SK-N-SH (cell line): ENCODE results near the gene DEPDC1B. TPM values are rescaled to one million over a fixed set of nuclear protein-coding genes. Genes with fewer than 3 reads are reported as not detected.

Experiments
- CTCF ChIA-PET: fragments of 300-600, 350-600 bp; formaldehyde crosslinking; extraction: SDS; loops from one replicate; lab custom pipeline; 2021; lab: Yijun Ruan, JAX
- POLR2A ChIA-PET: fragments of 350-600 bp; sonication (Branson Sonifier 250); formaldehyde crosslinking; extraction: SDS; loops from one replicate; lab custom pipeline; 2020; ENCODE audit warnings: antibody characterized with exemption, inconsistent platforms; lab: Yijun Ruan, JAX
- DNase-seq: peaks from one replicate; pipeline ENCODE4 v3.0.0; 2012
- H2AFZ ChIP-seq: fragments of 200-600 bp; sonication (generic); 2 replicates; pipeline ENCODE4 v1.8.1; 2016; ENCODE audit warnings: antibody characterized with exemption, mild to moderate bottlenecking, low read depth
- H3F3A ChIP-seq: fragments of 200-600 bp; sonication (generic); replicated peaks from 2 replicates; pipeline ENCODE3; 2016; ENCODE audit warnings: antibody characterized with exemption, mild to moderate bottlenecking; ENCODE audit not compliant: insufficient read depth
- H3K27ac ChIP-seq, 2 experiments: fragments of 200-500 bp in 1 of 2; fragments of 200-600 bp in 1 of 2; sonication (Bioruptor generic) in 1 of 2; sonication (generic), shearing (Covaris generic) in 1 of 2; 2 replicates each; pipeline versions ENCODE4 v1.5.1 to v1.6.1; 2014 to 2016; ENCODE audit warnings: low read depth in 2 of 2, inconsistent platforms in 1 of 2, low read length in 1 of 2, mild to moderate bottlenecking in 1 of 2, mixed read lengths in 1 of 2
- H3K27me3 ChIP-seq: fragments of 200-600 bp; sonication (generic), shearing (Covaris generic); 2 replicates; pipeline ENCODE4 v1.6.1; 2016; ENCODE audit warnings: mixed run types; ENCODE audit not compliant: insufficient read depth
- H3K36me3 ChIP-seq, 2 experiments: fragments of 200-500 bp in 1 of 2; fragments of 200-600 bp in 1 of 2; sonication (Bioruptor generic) in 1 of 2; sonication (generic) in 1 of 2; replicated peaks in 1 of 2; 2 replicates each; pipeline versions ENCODE3 to v1.5.1; 2014 to 2016; ENCODE audit warnings: low read length in 1 of 2, mild to moderate bottlenecking in 1 of 2; ENCODE audit not compliant: insufficient read depth in 2 of 2, control insufficient read depth in 1 of 2
- H3K4me1 ChIP-seq, 2 experiments: fragments of 200-500 bp in 1 of 2; fragments of 200-600 bp in 1 of 2; sonication (Bioruptor generic) in 1 of 2; sonication (generic), shearing (Covaris generic) in 1 of 2; 2 replicates each; pipeline versions ENCODE4 v1.5.1 to v1.6.1; 2014 to 2016; ENCODE audit warnings: low read depth in 1 of 2, low read length in 1 of 2, mixed run types in 1 of 2; ENCODE audit not compliant: insufficient read depth in 2 of 2, control insufficient read depth in 1 of 2
- H3K4me2 ChIP-seq: fragments of 200-600 bp; sonication (generic), shearing (Covaris generic); 2 replicates; pipeline ENCODE4 v1.6.1; 2017; ENCODE audit warnings: mixed run types
- H3K4me3 ChIP-seq, 2 experiments: fragments of 200-500 bp in 1 of 2; fragments of 200-600 bp in 1 of 2; sonication (Bioruptor generic) in 1 of 2; sonication (generic), shearing (Covaris generic) in 1 of 2; 2 replicates each; pipeline versions ENCODE4 v1.5.1 to v1.8.1; 2014 to 2016; ENCODE audit warnings: low read depth in 2 of 2, inconsistent platforms in 1 of 2, low read length in 1 of 2, mild to moderate bottlenecking in 1 of 2, mixed read lengths in 1 of 2, moderate library complexity in 1 of 2
- H3K79me2 ChIP-seq: fragments of 200-600 bp; sonication (generic); 2 replicates; pipeline ENCODE4 v1.8.1; 2017; ENCODE audit warnings: mild to moderate bottlenecking; ENCODE audit not compliant: insufficient read depth
- H3K9ac ChIP-seq: fragments of 200-600 bp; sonication (generic); 2 replicates; pipeline ENCODE4 v1.6.1; 2017; ENCODE audit warnings: mixed run types
- H3K9me2 ChIP-seq: fragments of 200-600 bp; sonication (generic); 2 replicates; pipeline ENCODE4 v1.6.1; 2017; ENCODE audit warnings: mixed run types
- H3K9me3 ChIP-seq: fragments of 200-600 bp; sonication (generic); 2 replicates; pipeline ENCODE4 v1.6.1; 2017; ENCODE audit warnings: mixed run types, mild to moderate bottlenecking, moderate library complexity
- H4K20me1 ChIP-seq: fragments of 200-600 bp; sonication (generic); 2 replicates; pipeline ENCODE4 v1.6.1; 2017; ENCODE audit warnings: mild to moderate bottlenecking, mixed run types; ENCODE audit not compliant: insufficient read depth
- ELF1 ChIP-seq: IDR thresholded peaks from 2 replicates; pipeline ENCODE4 v1.4.0; 2012
- EZH2phosphoT487 ChIP-seq: fragments of 200-600 bp; sonication (generic); IDR thresholded peaks from 2 replicates; pipeline ENCODE4 v1.6.1; 2017; ENCODE audit warnings: low read depth, mixed run types, mild to moderate bottlenecking, antibody characterized with exemption, moderate library complexity, borderline replicate concordance
- FOXM1 ChIP-seq: IDR thresholded peaks from 2 replicates; pipeline ENCODE4 v1.4.0; 2012; ENCODE audit warnings: low read depth, mild to moderate bottlenecking
- GABPA ChIP-seq: IDR thresholded peaks from 2 replicates; pipeline ENCODE4 v1.4.0; 2012; ENCODE audit warnings: low read depth, mild to moderate bottlenecking
- GATA2 ChIP-seq: sonication (generic); formaldehyde crosslinking; IDR thresholded peaks from 2 replicates; pipeline ENCODE4 v1.5.0; 2020; ENCODE audit warnings: mild to moderate bottlenecking, missing genetic modification reagents
- JUND ChIP-seq: IDR thresholded peaks from 2 replicates; pipeline ENCODE4 v1.4.0; 2012
- MAX ChIP-seq: IDR thresholded peaks from 2 replicates; pipeline ENCODE4 v1.4.0; 2012; ENCODE audit warnings: low read depth
- PBX3 ChIP-seq: IDR thresholded peaks from 2 replicates; pipeline ENCODE4; 2012
- RAD21 ChIP-seq: IDR thresholded peaks from 2 replicates; pipeline ENCODE4 v1.6.1; 2012; ENCODE audit warnings: mild to moderate bottlenecking, low read length
- RCOR1 ChIP-seq: fragments of 150-350 bp; IDR thresholded peaks from 2 replicates; pipeline ENCODE4 v1.6.1; 2017; ENCODE audit warnings: antibody characterized with exemption, low read length
- REST ChIP-seq: IDR thresholded peaks from 2 replicates; pipeline ENCODE4 v1.6.1; 2012; ENCODE audit warnings: mild to moderate bottlenecking, low read depth, low read length, moderate library complexity
- RFX5 ChIP-seq: IDR thresholded peaks from 2 replicates; pipeline ENCODE4 v1.6.1; 2012; ENCODE audit warnings: mild to moderate bottlenecking, improper control_type of control experiment, low read length
- SMC3 ChIP-seq: IDR thresholded peaks from 2 replicates; pipeline ENCODE4 v1.6.1; 2012; ENCODE audit warnings: low read depth, low read length, improper control_type of control experiment
- WGBS: methylation state at CpG from one replicate; pipeline ENCODE4 v1.1.6; 2017; ENCODE audit warnings: low lambda C conversion rate; 5-methylcytosine and 5-hydroxymethylcytosine counted together
- polyA plus RNA-seq, 3 experiments: library from polyadenylated mRNA; depleted of rRNA; stranded (reverse); fragments of >200 nt; gene quantifications; 2 replicates each; pipeline ENCODE4 v1.2.3, GENCODE V29; 2012

The DEPDC1B gene
- polyA plus RNA-seq, 1 of the 3 experiments (the other 2 are of a cell fraction): 4.7 TPM

GRCh38 chr5:60586307-60586901 is 113.6 kb downstream of the DEPDC1B start (continued):
- no peak for TF ChIP-seq GATA2 (CRISPR knock-in tag)
- peak; percentile 48 for TF ChIP-seq SMC3
- TF ChIP-seq RAD21: peak; percentile 73
- TF ChIP-seq REST: no peak
- no peak for TF ChIP-seq GABPA

GRCh38 chr5:60585618-60586017 is 114.3 kb downstream of the DEPDC1B start:
- no peaks in the 10 kb centered on the region for H3K9me3 ChIP-seq
- no peak for TF ChIP-seq RFX5
- no peak for TF ChIP-seq ELF1
- TF ChIP-seq PBX3: no peak
- TF ChIP-seq FOXM1: no peak
- TF ChIP-seq JUND: no peak
- TF ChIP-seq RCOR1: no peak
- TF ChIP-seq EZH2phosphoT487: no peak
- no peak for TF ChIP-seq MAX
- no peak for DNase-seq
- POLR2A ChIA-PET: no interaction called here
- H3K27me3 ChIP-seq: no peaks in the 10 kb centered on the region
- H3K9ac ChIP-seq: no peak overlapping the region
- CTCF ChIA-PET: interaction anchor here (0.7 to 2.4 kb wide), 14 partner anchors 12 to 819 kb away, joined by 3 to 21 read pairs (median 3); no protein-coding TSS in a partner anchor
- no peaks in the 10 kb centered on the region for H4K20me1 ChIP-seq
- H3F3A ChIP-seq: no peaks in the 10 kb centered on the region
- H3K79me2 ChIP-seq: no peaks in the 10 kb centered on the region
- H3K36me3 ChIP-seq: no peaks in the 10 kb centered on the region
- H3K9me2 ChIP-seq: no peaks in the 10 kb centered on the region
- H3K4me2 ChIP-seq: no peak overlapping the region
- H3K27ac ChIP-seq: no peak overlapping the region
- no peak overlapping the region for H3K4me3 ChIP-seq
- no peaks in the 10 kb centered on the region; a peak in 1 of 4 replicates for H3K4me1 ChIP-seq
- WGBS: 96% methylated on average over 5 of the region's 5 CpGs
- H2AFZ ChIP-seq: no peak overlapping the region
